RWPE2 (cell line): Measurements from ENCODE around the gene MGMT.

Source experiments
- ATAC-seq: fragments of 200-7000 bp; cut with Tn5 transposase; 3 replicates; pipeline ENCODE4 v1.9.1; 2021; ENCODE audit warnings: low read depth
- DNase-seq: peaks from one replicate; pipeline ENCODE4 v3.0.0-alpha.2; 2020; ENCODE audit warnings: low spot score
- H3K27ac ChIP-seq: fragments of 450-650 bp; 2 replicates; pipeline ENCODE4 v1.5.1; 2017; ENCODE audit warnings: mild to moderate bottlenecking; ENCODE audit not compliant: poor library complexity, severe bottlenecking
- H3K27me3 ChIP-seq: fragments of 250-450 bp; sonication (Bioruptor Pico); 2 replicates; pipeline ENCODE4 v1.5.1; 2021; ENCODE audit warnings: mild to moderate bottlenecking, moderate library complexity; ENCODE audit not compliant: insufficient read depth, poor library complexity, severe bottlenecking
- H3K36me3 ChIP-seq: fragments of 250-450 bp; sonication (Bioruptor Pico); 2 replicates; pipeline ENCODE4 v1.5.1; 2020; ENCODE audit warnings: low read depth, mild to moderate bottlenecking, moderate library complexity
- H3K4me1 ChIP-seq: fragments of 250-450 bp; sonication (Bioruptor Pico); 2 replicates; pipeline ENCODE4 v1.5.1; 2021; ENCODE audit warnings: mild to moderate bottlenecking, moderate library complexity; ENCODE audit not compliant: insufficient read depth, poor library complexity, severe bottlenecking
- H3K4me3 ChIP-seq: fragments of 250-450 bp; sonication (Bioruptor Pico); 2 replicates; pipeline ENCODE4 v1.5.1; 2021; ENCODE audit warnings: mild to moderate bottlenecking, moderate library complexity; ENCODE audit not compliant: severe bottlenecking
- H3K9me3 ChIP-seq: fragments of 250-450 bp; sonication (Bioruptor Pico); 2 replicates; pipeline ENCODE4 v1.5.1; 2021; ENCODE audit warnings: mild to moderate bottlenecking, moderate library complexity; ENCODE audit not compliant: severe bottlenecking
- TF ChIP-seq, protein P1 (sequence below): fragments of 450-650 bp; IDR thresholded peaks from one replicate; pipeline ENCODE4 v1.5.1; 2017; ENCODE audit warnings: mild to moderate bottlenecking, moderate library complexity; ENCODE audit not compliant: poor library complexity, severe bottlenecking

MGMT gene

DNA sequence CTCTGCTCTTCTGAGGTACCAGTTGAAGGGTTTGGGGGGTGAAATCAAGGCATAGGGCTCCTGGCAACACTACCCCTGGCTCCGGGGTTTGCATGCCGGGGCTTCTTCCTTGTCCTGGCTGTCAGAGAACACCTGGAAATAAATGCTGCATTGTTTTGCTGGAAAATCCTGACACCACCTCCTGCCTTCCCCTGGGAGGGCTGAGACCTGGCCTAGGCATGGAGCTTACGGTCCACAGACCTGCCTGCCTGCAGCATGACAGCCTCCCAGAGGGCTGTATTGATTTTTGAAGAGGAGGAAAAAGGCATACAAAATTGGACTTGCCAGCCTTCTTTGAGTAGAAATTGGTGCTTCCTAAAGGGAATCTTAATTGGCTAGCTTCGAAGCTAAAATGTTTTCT is 227.1 kb downstream of the MGMT start:
- H3K9me3 ChIP-seq: no peaks in the 10 kb centered on the region
- no peak overlapping the region for H3K4me3 ChIP-seq
- TF ChIP-seq, protein P1, sequence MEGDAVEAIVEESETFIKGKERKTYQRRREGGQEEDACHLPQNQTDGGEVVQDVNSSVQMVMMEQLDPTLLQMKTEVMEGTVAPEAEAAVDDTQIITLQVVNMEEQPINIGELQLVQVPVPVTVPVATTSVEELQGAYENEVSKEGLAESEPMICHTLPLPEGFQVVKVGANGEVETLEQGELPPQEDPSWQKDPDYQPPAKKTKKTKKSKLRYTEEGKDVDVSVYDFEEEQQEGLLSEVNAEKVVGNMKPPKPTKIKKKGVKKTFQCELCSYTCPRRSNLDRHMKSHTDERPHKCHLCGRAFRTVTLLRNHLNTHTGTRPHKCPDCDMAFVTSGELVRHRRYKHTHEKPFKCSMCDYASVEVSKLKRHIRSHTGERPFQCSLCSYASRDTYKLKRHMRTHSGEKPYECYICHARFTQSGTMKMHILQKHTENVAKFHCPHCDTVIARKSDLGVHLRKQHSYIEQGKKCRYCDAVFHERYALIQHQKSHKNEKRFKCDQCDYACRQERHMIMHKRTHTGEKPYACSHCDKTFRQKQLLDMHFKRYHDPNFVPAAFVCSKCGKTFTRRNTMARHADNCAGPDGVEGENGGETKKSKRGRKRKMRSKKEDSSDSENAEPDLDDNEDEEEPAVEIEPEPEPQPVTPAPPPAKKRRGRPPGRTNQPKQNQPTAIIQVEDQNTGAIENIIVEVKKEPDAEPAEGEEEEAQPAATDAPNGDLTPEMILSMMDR: no peak
- ATAC-seq (no peak), DNase-seq (no peak)
- no peak overlapping the region for H3K27ac ChIP-seq
- no peaks in the 10 kb centered on the region for H3K4me1 ChIP-seq
- no peaks in the 10 kb centered on the region for H3K27me3 ChIP-seq
- H3K36me3 ChIP-seq: no peaks in the 10 kb centered on the region

DNA sequence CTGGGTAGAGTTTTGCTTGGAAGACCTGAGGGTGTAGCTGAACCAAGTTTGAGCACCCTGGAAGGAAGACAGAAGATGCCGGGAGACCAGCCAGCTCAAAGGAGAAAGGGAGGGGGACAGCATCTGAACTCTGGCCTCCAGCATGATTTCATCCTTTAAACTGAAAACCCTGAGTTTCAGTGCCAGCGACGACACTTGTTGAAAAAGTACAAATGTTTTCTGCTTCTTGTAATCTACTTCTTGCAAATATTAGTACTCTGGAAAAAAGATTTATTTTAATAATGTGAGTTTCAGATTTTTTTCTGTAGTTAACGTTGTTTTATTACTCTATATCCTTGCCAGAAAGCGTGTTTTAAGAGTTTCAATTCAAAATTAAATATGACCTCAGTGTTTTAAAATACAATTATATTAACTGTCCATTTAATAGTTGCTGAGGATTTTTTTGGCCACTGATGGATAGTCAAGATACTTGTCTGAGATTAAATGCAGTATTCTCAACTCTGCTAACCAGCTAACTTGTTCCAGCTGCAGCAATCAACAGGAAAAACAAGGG is 227.7 kb downstream of the MGMT start:
- Histone ChIP-seq H3K4me3 (no peak overlapping the region), H3K27me3 (no peaks in the 10 kb centered on the region), H3K27ac (no peak overlapping the region), H3K4me1 (no peaks in the 10 kb centered on the region), H3K9me3 (no peaks in the 10 kb centered on the region), H3K36me3 (no peaks in the 10 kb centered on the region)
- ATAC-seq (no peak), DNase-seq (no peak)
- TF ChIP-seq, protein P1: no peak

DNA sequence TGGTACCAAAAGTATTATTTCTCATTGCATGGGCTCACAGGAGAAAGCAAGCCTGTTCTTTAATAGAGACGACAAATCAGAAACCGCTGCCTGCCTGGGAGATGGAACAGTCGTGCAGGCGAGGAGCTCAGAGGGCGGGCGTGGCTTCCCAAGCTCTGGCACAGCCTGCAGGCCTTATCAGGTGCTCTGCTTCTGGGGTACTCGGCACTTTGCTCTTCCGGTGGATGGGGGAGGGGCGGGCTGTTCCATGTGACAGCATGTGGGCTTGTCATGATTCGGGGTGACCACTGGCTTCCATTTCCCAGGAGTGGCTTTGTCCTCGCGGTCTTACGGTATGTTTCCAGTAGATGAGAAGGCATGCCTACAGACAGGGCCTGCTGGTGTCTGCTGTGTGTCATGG is 228.6 kb downstream of the MGMT start:
- DNase-seq (no peak), ATAC-seq (no peak)
- TF ChIP-seq, protein P1: no peak
- Histone ChIP-seq H3K27me3 (no peaks in the 10 kb centered on the region), H3K36me3 (no peaks in the 10 kb centered on the region), H3K4me3 (no peak overlapping the region), H3K9me3 (no peaks in the 10 kb centered on the region), H3K4me1 (no peaks in the 10 kb centered on the region), H3K27ac (no peak overlapping the region)

GRCh38 chr10:129696636-129697035 is 229.6 kb downstream of the MGMT start:
- no peak overlapping the region for H3K4me3 ChIP-seq
- no peaks in the 10 kb centered on the region for H3K9me3 ChIP-seq
- no peaks in the 10 kb centered on the region for H3K4me1 ChIP-seq
- DNase-seq (no peak), ATAC-seq (no peak)
- TF ChIP-seq, protein P1: no peak
- H3K27ac ChIP-seq: no peak overlapping the region
- no peaks in the 10 kb centered on the region for H3K27me3 ChIP-seq
- no peaks in the 10 kb centered on the region for H3K36me3 ChIP-seq

- TF ChIP-seq, protein P1: no peak
- H3K36me3 ChIP-seq: no peaks in the 10 kb centered on the region
Measured at GRCh38 chr10:129697463-129698247, 230.6 kb downstream of the MGMT start.

More at GRCh38 chr10:129697463-129698247, 230.6 kb downstream of the MGMT start:
- Histone ChIP-seq H3K27me3 (no peaks in the 10 kb centered on the region), H3K27ac (no peak overlapping the region), H3K4me1 (no peaks in the 10 kb centered on the region), H3K4me3 (no peak overlapping the region), H3K9me3 (no peaks in the 10 kb centered on the region)
- ATAC-seq (no peak), DNase-seq (no peak)
